DND-41 (cell line): ENCODE measurements around the gene TPM1.

ENCODE experiments used
- ATAC-seq: fragments of 200-7000 bp; cut with Tn5 transposase; 3 replicates; pipeline ENCODE4 v1.9.1; 2021; ENCODE audit warnings: low read depth; ENCODE audit not compliant: insufficient read depth
- DNase-seq: peaks from one replicate; pipeline ENCODE4 v3.0.0-alpha.2; 2020
- H2AFZ ChIP-seq: 2 replicates; pipeline ENCODE4 v1.6.0; 2012; ENCODE audit warnings: low read depth, low read length
- H3K27ac ChIP-seq: 2 replicates; pipeline ENCODE4 v1.5.1; 2012; ENCODE audit warnings: low read length, inconsistent platforms
- H3K27me3 ChIP-seq: fragments of 200-600 bp; sonication (generic); 2 replicates; pipeline ENCODE4 v1.6.0; 2012; ENCODE audit warnings: low read length, mild to moderate bottlenecking, inconsistent platforms; ENCODE audit not compliant: insufficient read depth, poor library complexity
- H3K36me3 ChIP-seq: 2 replicates; pipeline ENCODE4 v1.5.1; 2012; ENCODE audit warnings: low read length, inconsistent platforms; ENCODE audit not compliant: insufficient read depth
- H3K4me1 ChIP-seq: 2 replicates; pipeline ENCODE4 v1.5.1; 2012; ENCODE audit warnings: mild to moderate bottlenecking, low read length; ENCODE audit not compliant: insufficient read depth
- H3K4me2 ChIP-seq: 2 replicates; pipeline ENCODE4 v1.6.0; 2012; ENCODE audit warnings: mild to moderate bottlenecking, moderate library complexity, low read length, inconsistent platforms; ENCODE audit not compliant: insufficient read depth
- H3K4me3 ChIP-seq, 2 experiments: fragments of 200-600 bp in 1 of 2; shearing (Covaris generic) in 1 of 2; 2 replicates each; pipeline ENCODE4 v1.5.1; 2012 to 2016; ENCODE audit warnings: inconsistent platforms in 2 of 2, low read length in 2 of 2, mild to moderate bottlenecking in 2 of 2, low read depth in 1 of 2, moderate library complexity in 1 of 2
- H3K79me2 ChIP-seq: 2 replicates; pipeline ENCODE4 v1.6.0; 2012; ENCODE audit warnings: low read length, inconsistent platforms; ENCODE audit not compliant: insufficient read depth
- H3K9ac ChIP-seq: 2 replicates; pipeline ENCODE4 v1.6.0; 2012; ENCODE audit warnings: low read depth, mild to moderate bottlenecking, inconsistent platforms, low read length, moderate library complexity
- H3K9me3 ChIP-seq: 2 replicates; pipeline ENCODE4 v1.5.1; 2012; ENCODE audit warnings: low read length, moderate library complexity, mild to moderate bottlenecking, inconsistent platforms; ENCODE audit not compliant: insufficient read depth, severe bottlenecking
- H4K20me1 ChIP-seq: 2 replicates; pipeline ENCODE4 v1.6.0; 2012; ENCODE audit warnings: low read length; ENCODE audit not compliant: insufficient read depth
- EZH2 ChIP-seq: IDR thresholded peaks from 3 replicates; pipeline ENCODE4 v1.6.1; 2012; ENCODE audit warnings: borderline replicate concordance, low read depth, mild to moderate bottlenecking, moderate library complexity, low read length, inconsistent platforms; ENCODE audit not compliant: severe bottlenecking
- TF ChIP-seq, protein P1 (sequence below): IDR thresholded peaks from 2 replicates; pipeline ENCODE4 v1.5.1; 2012; ENCODE audit warnings: borderline replicate concordance, low read length, moderate library complexity, mild to moderate bottlenecking; ENCODE audit not compliant: poor library complexity, severe bottlenecking; ENCODE audit errors: extremely low read depth

TPM1 gene

DNA sequence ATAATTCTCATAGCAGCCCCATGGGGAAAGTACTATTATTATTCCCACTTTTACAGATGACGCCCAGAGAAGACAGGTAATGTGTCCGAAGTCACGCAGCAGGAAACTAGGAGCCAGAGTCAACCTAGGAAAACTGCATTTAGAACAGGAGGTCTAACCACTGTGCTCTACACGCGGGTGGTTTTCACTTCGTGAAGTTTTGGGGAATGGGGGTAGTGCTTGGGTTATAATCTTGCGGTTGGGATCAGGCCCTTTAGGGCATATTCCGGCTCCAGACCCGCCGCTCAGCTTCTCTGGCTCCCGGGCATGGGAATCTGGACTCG is 5.2 kb downstream of the TPM1 start:
- H3K79me2 ChIP-seq, result no peaks in the 10 kb centered on the region; the same call in 1 of the 2 replicates
- no peaks in the 10 kb centered on the region for H4K20me1 ChIP-seq
- peak overlapping the region; percentile 67 for H3K9ac ChIP-seq
- no peaks in the 10 kb centered on the region; the same call in 1 of the 2 replicates for H3K36me3 ChIP-seq
- peaks cover 12% of the 10 kb centered on the region for H3K27me3 ChIP-seq
- DNase-seq (no peak), ATAC-seq (no peak)
- peaks cover 30% of the 10 kb centered on the region for H3K4me1 ChIP-seq
- peak overlapping the region; percentile 50 for H3K27ac ChIP-seq
- peak overlapping the region; percentile 84 for H2AFZ ChIP-seq
- H3K9me3 ChIP-seq, result no peaks in the 10 kb centered on the region
- peak overlapping the region; percentile 95 for H3K4me2 ChIP-seq
- H3K4me3 ChIP-seq, result peak overlapping the region; percentile 53 to 73; a peak in 3 of 4 replicates
- TF ChIP-seq EZH2, result no peak
- TF ChIP-seq, protein P1, sequence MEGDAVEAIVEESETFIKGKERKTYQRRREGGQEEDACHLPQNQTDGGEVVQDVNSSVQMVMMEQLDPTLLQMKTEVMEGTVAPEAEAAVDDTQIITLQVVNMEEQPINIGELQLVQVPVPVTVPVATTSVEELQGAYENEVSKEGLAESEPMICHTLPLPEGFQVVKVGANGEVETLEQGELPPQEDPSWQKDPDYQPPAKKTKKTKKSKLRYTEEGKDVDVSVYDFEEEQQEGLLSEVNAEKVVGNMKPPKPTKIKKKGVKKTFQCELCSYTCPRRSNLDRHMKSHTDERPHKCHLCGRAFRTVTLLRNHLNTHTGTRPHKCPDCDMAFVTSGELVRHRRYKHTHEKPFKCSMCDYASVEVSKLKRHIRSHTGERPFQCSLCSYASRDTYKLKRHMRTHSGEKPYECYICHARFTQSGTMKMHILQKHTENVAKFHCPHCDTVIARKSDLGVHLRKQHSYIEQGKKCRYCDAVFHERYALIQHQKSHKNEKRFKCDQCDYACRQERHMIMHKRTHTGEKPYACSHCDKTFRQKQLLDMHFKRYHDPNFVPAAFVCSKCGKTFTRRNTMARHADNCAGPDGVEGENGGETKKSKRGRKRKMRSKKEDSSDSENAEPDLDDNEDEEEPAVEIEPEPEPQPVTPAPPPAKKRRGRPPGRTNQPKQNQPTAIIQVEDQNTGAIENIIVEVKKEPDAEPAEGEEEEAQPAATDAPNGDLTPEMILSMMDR, result no peak

DNA sequence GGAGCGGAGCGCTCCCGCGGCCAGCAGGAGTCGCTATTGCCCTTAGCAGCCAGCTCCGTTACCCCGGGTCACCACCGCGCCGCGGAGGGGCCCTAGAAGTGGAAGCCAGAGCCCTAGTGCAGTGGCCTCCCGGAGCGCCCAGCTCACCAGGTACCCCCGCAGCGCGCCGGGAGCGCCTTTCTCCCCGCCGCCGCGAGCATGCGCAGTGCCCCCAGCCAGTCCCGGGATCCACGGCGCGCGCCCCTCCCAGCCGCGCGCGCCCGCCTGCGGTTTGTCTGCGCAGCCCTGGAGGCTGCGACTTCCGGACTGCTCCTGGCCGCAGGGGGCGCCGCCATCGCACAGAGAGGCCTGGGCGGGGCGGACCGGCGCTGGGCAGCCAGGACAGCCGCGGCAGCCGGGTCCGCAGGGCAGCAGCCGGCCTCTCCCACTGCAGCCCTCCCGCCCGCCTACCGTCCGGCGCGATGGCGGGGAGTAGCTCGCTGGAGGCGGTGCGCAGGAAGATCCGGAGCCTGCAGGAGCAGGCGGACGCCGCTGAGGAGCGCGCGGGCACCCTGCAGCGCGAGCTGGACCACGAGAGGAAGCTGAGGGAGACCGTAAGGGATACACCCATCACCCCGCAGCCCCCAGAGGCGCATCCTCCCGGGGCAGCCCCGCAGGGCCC is 5.7 kb downstream of the TPM1 start:
- peak overlapping the region; percentile 95 for H3K4me2 ChIP-seq
- H3K9me3 ChIP-seq, result no peaks in the 10 kb centered on the region
- TF ChIP-seq EZH2, result no peak
- TF ChIP-seq, protein P1, result peak; percentile 78
- H3K4me1 ChIP-seq, result peaks cover 30% of the 10 kb centered on the region
- DNase-seq (peak; percentile 89), ATAC-seq (peak; percentile 90)
- H2AFZ ChIP-seq, result peak overlapping the region; percentile 84
- peak overlapping the region; percentile 67 for H3K9ac ChIP-seq
- no peaks in the 10 kb centered on the region; the same call in 1 of the 2 replicates for H3K79me2 ChIP-seq
- peaks cover 12% of the 10 kb centered on the region for H3K27me3 ChIP-seq
- peak overlapping the region; percentile 53 to 73 for H3K4me3 ChIP-seq
- H3K27ac ChIP-seq, result peak overlapping the region; percentile 50
- no peaks in the 10 kb centered on the region; the same call in 1 of the 2 replicates for H3K36me3 ChIP-seq
- H4K20me1 ChIP-seq, result no peaks in the 10 kb centered on the region

GRCh38 chr15:63048776-63049665 is 6.5 kb downstream of the TPM1 start:
- Histone ChIP-seq H3K9me3 (no peaks in the 10 kb centered on the region), H3K4me3 (peak overlapping the region; percentile 53 to 73; a peak in 3 of 4 replicates), H2AFZ (peak overlapping the region; percentile 84), H4K20me1 (no peaks in the 10 kb centered on the region), H3K79me2 (no peaks in the 10 kb centered on the region; the same call in 1 of the 2 replicates), H3K4me1 (peaks cover 30% of the 10 kb centered on the region), H3K4me2 (peak overlapping the region; percentile 95), H3K27ac (peak overlapping the region; percentile 50; the same call in 1 of the 2 replicates), H3K27me3 (peaks cover 12% of the 10 kb centered on the region), H3K36me3 (no peaks in the 10 kb centered on the region; the same call in 1 of the 2 replicates), H3K9ac (peak overlapping the region; percentile 67)
- peak; percentile 8 for DNase-seq
- no peak for ATAC-seq
- TF ChIP-seq, protein P1, result no peak
- TF ChIP-seq EZH2, result no peak
